Lower lobe of right lung (tissue), 2 donors: ENCODE data around the gene VAMP4. TPM values are rescaled to one million over a fixed set of nuclear protein-coding genes. Genes with fewer than 3 reads are reported as not detected.
A peak's percentile ranks its signal among the peaks of the same experiment; 100 is the strongest.

ENCODE experiments used
- ATAC-seq, 2 donors: fragments of 200-7000 bp; cut with Tn5 transposase; one replicate each; pipeline ENCODE4 v1.9.1; 2020 to 2022; ENCODE audit warnings: mild to moderate bottlenecking in 2 of 2, moderate library complexity in 2 of 2
- DNase-seq: peaks from one replicate; pipeline ENCODE4 v3.0.0-alpha.2; 2020
- H3K27ac ChIP-seq: fragments of 200-600 bp; one replicate; pipeline ENCODE4 v1.8.0; 2022
- H3K27me3 ChIP-seq: fragments of 200-600 bp; one replicate; pipeline ENCODE4 v1.8.0; 2022; ENCODE audit warnings: low read depth
- H3K36me3 ChIP-seq: fragments of 200-600 bp; one replicate; pipeline ENCODE4 v1.8.0; 2022; ENCODE audit warnings: mild to moderate bottlenecking
- H3K4me1 ChIP-seq: fragments of 200-600 bp; one replicate; pipeline ENCODE4 v1.8.0; 2022
- H3K4me3 ChIP-seq: fragments of 200-600 bp; one replicate; pipeline ENCODE4 v1.8.0; 2022; ENCODE audit warnings: mild to moderate bottlenecking
- H3K9me3 ChIP-seq: fragments of 200-600 bp; one replicate; pipeline ENCODE4 v1.8.0; 2022
- CTCF ChIP-seq: fragments of 200-600 bp; IDR thresholded peaks from one replicate; pipeline ENCODE4 v1.8.0; 2022; ENCODE audit warnings: antibody characterized with exemption, mild to moderate bottlenecking
- intact Hi-C: fragments of 100-400 bp; cut with DNase I; formaldehyde crosslinking; loops from one replicate; pipeline ENCODE4 v1.11.0; 2022
- total RNA-seq: library from RNA; stranded (reverse); fragmentation: NEBNext Ultra II Directional; extraction: Animal tissue kit (Norgen Biotek cat#: 25700); gene quantifications from one replicate; pipeline ENCODE4 v1.2.1, GENCODE V29; 2021
- donor health status: DM: no; HTN: yes; CAD: no; lungs with severe emphysema.

The VAMP4 gene
- total RNA-seq, 1 donor from 2014 or later = 18.8 TPM

GRCh38 chr1:171751221-171751620 is 9.4 kb upstream of the VAMP4 start:
- Histone ChIP-seq H3K36me3 (no peaks in the 10 kb centered on the region), H3K27me3 (no peaks in the 10 kb centered on the region), H3K4me1 (peaks cover 6% of the 10 kb centered on the region), H3K9me3 (no peaks in the 10 kb centered on the region), H3K4me3 (no peak overlapping the region), H3K27ac (no peak overlapping the region)
- intact Hi-C loops = no loop called here
- DNase-seq (no peak), ATAC-seq (no peak)
- no peak for TF ChIP-seq CTCF

- Histone ChIP-seq H3K4me1 (peaks cover 4% of the 10 kb centered on the region), H3K4me3 (no peak overlapping the region), H3K27ac (no peak overlapping the region), H3K27me3 (no peaks in the 10 kb centered on the region), H3K36me3 (no peaks in the 10 kb centered on the region), H3K9me3 (no peaks in the 10 kb centered on the region)
- ATAC-seq = no peak
- DNase-seq = no peak
- intact Hi-C loops = no loop called here
- TF ChIP-seq CTCF = no peak
These were observed 6.8 kb upstream of the VAMP4 start for GRCh38 chr1:171748651-171749050.

DNA sequence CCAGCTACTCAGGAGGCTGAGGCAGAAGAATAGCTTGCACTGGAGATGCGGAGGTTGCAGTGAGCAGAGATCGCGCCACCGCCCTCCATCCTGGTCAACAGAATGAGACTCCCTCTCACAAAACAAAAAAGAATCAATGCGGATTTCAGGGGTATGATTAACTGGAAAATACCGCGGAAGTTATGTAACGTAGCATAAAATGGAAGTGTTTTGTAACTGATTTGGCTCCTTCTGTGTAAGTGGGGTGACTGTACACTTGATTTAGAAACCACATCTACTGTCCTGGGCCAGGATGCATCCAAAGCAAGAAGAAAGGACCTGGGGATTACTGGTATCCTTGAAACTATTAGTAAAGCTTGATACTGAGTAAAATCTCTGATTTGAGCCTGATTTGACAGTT is 3.1 kb upstream of the VAMP4 start:
- Histone ChIP-seq H3K4me1 (peaks cover 25% of the 10 kb centered on the region), H3K9me3 (no peaks in the 10 kb centered on the region), H3K27me3 (no peaks in the 10 kb centered on the region), H3K27ac (no peak overlapping the region), H3K4me3 (no peak overlapping the region), H3K36me3 (no peaks in the 10 kb centered on the region)
- TF ChIP-seq CTCF = no peak
- DNase-seq (no peak), ATAC-seq (no peak)
- intact Hi-C loops = no loop called here

- TF ChIP-seq CTCF = no peak
- intact Hi-C loops = no loop called here
- DNase-seq = no peak
- Histone ChIP-seq H3K27ac (peak overlapping the region; percentile 95), H3K9me3 (no peaks in the 10 kb centered on the region), H3K4me1 (peaks cover 36% of the 10 kb centered on the region), H3K27me3 (no peaks in the 10 kb centered on the region), H3K4me3 (peak overlapping the region; percentile 85), H3K36me3 (peaks cover 1% of the 10 kb centered on the region)
- ATAC-seq = peak in 1 of 2 donors; percentile 16
These were observed 1.4 kb upstream of the VAMP4 start for GRCh38 chr1:171743081-171743870.

DNA sequence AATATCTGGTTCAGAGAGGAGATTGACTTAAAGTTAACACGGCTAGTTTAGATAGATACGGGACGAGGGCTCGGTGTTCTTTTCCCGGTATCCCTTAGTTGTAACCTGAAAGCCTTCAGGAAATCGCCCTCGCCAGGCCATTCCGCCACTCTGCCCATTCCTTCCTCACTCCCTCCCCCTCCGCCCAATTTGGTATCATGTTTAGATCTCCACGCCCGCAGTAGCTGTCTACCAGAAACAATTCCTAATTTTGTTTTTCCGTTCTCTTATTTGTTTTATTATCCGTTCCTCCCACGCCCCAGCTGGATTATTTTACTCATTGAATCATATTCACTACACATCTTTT is 685 bp upstream of the VAMP4 start:
- peak; percentile 52 to 73 for ATAC-seq
- peaks cover 36% of the 10 kb centered on the region for H3K4me1 ChIP-seq
- H3K36me3 ChIP-seq = peaks cover 8% of the 10 kb centered on the region
- no peaks in the 10 kb centered on the region for H3K27me3 ChIP-seq
- no peak for DNase-seq
- intact Hi-C loops = no loop called here
- H3K4me3 ChIP-seq = peak overlapping the region; percentile 85
- H3K9me3 ChIP-seq = no peaks in the 10 kb centered on the region
- TF ChIP-seq CTCF = no peak
- H3K27ac ChIP-seq = peak overlapping the region; percentile 95
